ENCODE results near the gene SNAPC2.

GRCh38 chr19:7879111-7879807, 40.9 kb upstream of the SNAPC2 start:
- TF ChIP-seq CTCF (IDR thresholded peaks at IDR 0.05; ENCODE audit: insufficient read depth, low read length) (no peak), POLR2AphosphoS5 (IDR thresholded peaks at IDR 0.05; ENCODE audit: low read depth) (no peak), GABPA (IDR thresholded peaks at IDR 0.05; ENCODE audit: low read depth) (no peak)

Measured in HL-60 (cell line).